Endothelial cell of umbilical vein (primary cell): Measurements from ENCODE around the gene NAA20. TPM values are rescaled to one million over a fixed set of nuclear protein-coding genes. Genes with fewer than 3 reads are reported as not detected.

Experiments used
- BruUV-seq: library from RNA; stranded (reverse); fragments of 400-500 nt; replicated peaks from 2 replicates; lab custom pipeline; 2021; lab: Mats Ljungman, UMichigan
- CTCF ChIA-PET: fragments of 300-600, 350-600 bp; sonication (Branson Sonifier 250); formaldehyde crosslinking; loops from one replicate; lab custom pipeline; 2021; ENCODE audit warnings: antibody characterized with exemption, inconsistent platforms; lab: Charles Lee
- POLR2A ChIA-PET: fragments of 300-600, 350-600 bp; sonication (Branson Sonifier 250); formaldehyde crosslinking; loops from one replicate; lab custom pipeline; 2021; ENCODE audit warnings: antibody characterized with exemption, inconsistent platforms; lab: Charles Lee
- DNase-seq: peaks from one replicate; pipeline ENCODE4 v3.0.0-alpha.2; 2011; ENCODE audit warnings: low read depth, low spot score
- FAIRE-seq: peaks from 2 replicates; lab custom pipeline; 2011; peaks lifted over from hg19 to GRCh38; lab: Jason Lieb, UNC
- H2AFZ ChIP-seq: 2 replicates; pipeline ENCODE4 v1.6.0; 2012; ENCODE audit warnings: low read depth, low read length, control low read depth, inconsistent platforms
- H3K27ac ChIP-seq: 2 replicates; pipeline ENCODE4 v1.5.1; 2011; ENCODE audit warnings: low read depth, mild to moderate bottlenecking, control low read depth, low read length, moderate library complexity; ENCODE audit not compliant: insufficient read depth
- H3K27me3 ChIP-seq, 2 experiments: 2 replicates each; pipeline versions ENCODE4 v1.6.0 to v1.6.1; 2011; ENCODE audit warnings: low read length in 2 of 2, mixed read lengths in 1 of 2; ENCODE audit not compliant: control insufficient read depth in 2 of 2, insufficient read depth in 2 of 2
- H3K36me3 ChIP-seq, 2 experiments: 2 replicates in 1 of 2; 3 replicates in 1 of 2; pipeline ENCODE4 v1.5.1; 2011; ENCODE audit warnings: low read length in 2 of 2, mild to moderate bottlenecking in 1 of 2, moderate library complexity in 1 of 2; ENCODE audit not compliant: control insufficient read depth in 2 of 2, insufficient read depth in 2 of 2; ENCODE audit errors: extremely low read depth in 1 of 2
- H3K4me1 ChIP-seq: 3 replicates; pipeline ENCODE4 v1.5.1; 2011; ENCODE audit warnings: mild to moderate bottlenecking, low read length; ENCODE audit not compliant: control insufficient read depth, insufficient read depth; ENCODE audit errors: extremely low read depth
- H3K4me2 ChIP-seq: 2 replicates; pipeline ENCODE4 v1.6.1; 2011; ENCODE audit warnings: low read length, control low read depth, mixed read lengths; ENCODE audit not compliant: insufficient read depth
- H3K4me3 ChIP-seq, 3 experiments: fragments of 200-600 bp in 1 of 3; sonication (generic), shearing (Covaris generic) in 1 of 3; replicated peaks in 1 of 3; 2 replicates each; pipeline ENCODE4 v1.5.1; 2011 to 2016; ENCODE audit warnings: control low read depth in 3 of 3, low read length in 3 of 3, mild to moderate bottlenecking in 2 of 3, inconsistent platforms in 1 of 3, low read depth in 1 of 3, moderate library complexity in 1 of 3; ENCODE audit not compliant: insufficient read depth in 1 of 3
- H3K79me2 ChIP-seq: 2 replicates; pipeline ENCODE4 v1.6.0; 2012; ENCODE audit warnings: low read length, inconsistent platforms; ENCODE audit not compliant: control insufficient read depth, insufficient read depth
- H3K9ac ChIP-seq: replicated peaks from 2 replicates; pipeline ENCODE3; 2011; ENCODE audit warnings: low read length, control low read depth; ENCODE audit not compliant: insufficient read depth; ENCODE audit errors: extremely low read depth
- H3K9me1 ChIP-seq: replicated peaks from 3 replicates; pipeline ENCODE4 v1.6.0; 2011; ENCODE audit warnings: mild to moderate bottlenecking, low read length; ENCODE audit not compliant: control insufficient read depth, insufficient read depth; ENCODE audit errors: extremely low read depth
- H3K9me3 ChIP-seq: replicated peaks from 2 replicates; pipeline ENCODE4 v1.5.1; 2012; ENCODE audit warnings: low read length, inconsistent platforms; ENCODE audit not compliant: control insufficient read depth, insufficient read depth
- H4K20me1 ChIP-seq: replicated peaks from 2 replicates; pipeline ENCODE3; 2011; ENCODE audit warnings: mild to moderate bottlenecking, low read length; ENCODE audit not compliant: control insufficient read depth, insufficient read depth; ENCODE audit errors: extremely low read depth
- EZH2 ChIP-seq: IDR thresholded peaks from 2 replicates; pipeline ENCODE4 v1.6.1; 2012; ENCODE audit warnings: borderline replicate concordance, low read depth, mild to moderate bottlenecking, moderate library complexity, low read length, inconsistent platforms; ENCODE audit not compliant: severe bottlenecking
- FOS ChIP-seq: IDR thresholded peaks from 2 replicates; pipeline ENCODE4 v1.6.1; 2011; ENCODE audit warnings: mild to moderate bottlenecking, low read length, moderate library complexity, borderline replicate concordance; ENCODE audit not compliant: insufficient read depth
- GATA2 ChIP-seq: IDR thresholded peaks from 2 replicates; pipeline ENCODE4 v1.7.0; 2011; ENCODE audit warnings: low read depth, mild to moderate bottlenecking, moderate library complexity, mixed read lengths, low read length; ENCODE audit not compliant: insufficient read length, insufficient read depth
- MAX ChIP-seq: IDR thresholded peaks from 2 replicates; pipeline ENCODE4 v1.6.1; 2011; ENCODE audit not compliant: insufficient read depth, insufficient read length
- MYC ChIP-seq: IDR thresholded peaks from one replicate; pipeline ENCODE4 v1.6.1; 2011; ENCODE audit warnings: mild to moderate bottlenecking, low read depth, low read length
- POLR2A ChIP-seq: IDR thresholded peaks from 2 replicates; pipeline ENCODE4 v1.6.1; 2012; ENCODE audit warnings: low read depth, mild to moderate bottlenecking, control low read depth, low read length
- POLR2AphosphoS5 ChIP-seq: IDR thresholded peaks from 2 replicates; pipeline ENCODE4 v1.6.1; 2012; ENCODE audit warnings: low read depth, mild to moderate bottlenecking, control low read depth, low read length, moderate library complexity; ENCODE audit not compliant: insufficient read depth
- dilution Hi-C: fragments of 300-500 bp; cut with MboI; formaldehyde crosslinking; loops from one replicate; pipeline ENCODE4 v1.15.0; 2019; ENCODE audit warnings: low sequenced_read_pairs; ENCODE audit not compliant: extremely low pct_ligation_motif_present
- intact Hi-C: fragments of 100-400 bp; cut with micrococcal nuclease; formaldehyde crosslinking; loops from one replicate; pipeline ENCODE4 v1.10.0; 2022
- polyA plus RNA-seq, 4 experiments: library from polyadenylated mRNA; depleted of rRNA in 3 of 4; stranded (reverse) in 3 of 4; unstranded in 1 of 4; fragments of >200 nt; gene quantifications; 2 replicates each; pipeline versions ENCODE4 v1.2.1 to v1.2.3, GENCODE V29; 2011 to 2012; ENCODE audit warnings: missing spikeins in 1 of 4
- total RNA-seq: library from RNA; stranded (reverse); gene quantifications from 2 replicates; pipeline ENCODE4 v1.2.3, GENCODE V29; 2021

Gene NAA20
- total and polyA plus RNA-seq, 2 donors (not counting 3 experiments of a cell fraction or from before 2014, with no cell fraction given) = 48.6 to 77.3 TPM

GRCh38 chr20:20073801-20074371 lies 56.7 kb downstream of the NAA20 start:
- dilution Hi-C loops = no loop called here
- Histone ChIP-seq H2AFZ (no peak overlapping the region), H3K4me1 (no peaks in the 10 kb centered on the region), H3K4me2 (no peak overlapping the region), H3K9me1 (no peaks in the 10 kb centered on the region), H3K4me3 (no peak overlapping the region), H3K27ac (no peak overlapping the region), H3K36me3 (no peaks in the 10 kb centered on the region), H3K27me3 (peaks cover 13 to 16% of the 10 kb centered on the region in 2 experiments), H3K9me3 (no peaks in the 10 kb centered on the region), H3K79me2 (no peaks in the 10 kb centered on the region), H3K9ac (no peak overlapping the region), H4K20me1 (no peaks in the 10 kb centered on the region)
- FAIRE-seq = no peak
- TF ChIP-seq MYC (no peak), MAX (no peak), GATA2 (no peak)
- no TSS peak for BruUV-seq
- ChIA-PET POLR2A (no interaction called here), CTCF (interaction anchor here (1.3 to 1.5 kb wide), 2 partner anchors 10 to 163 kb away, joined by 4 read pairs; no protein-coding TSS in a partner anchor)
- no peak for DNase-seq
- intact Hi-C loops = no loop called here

DNA sequence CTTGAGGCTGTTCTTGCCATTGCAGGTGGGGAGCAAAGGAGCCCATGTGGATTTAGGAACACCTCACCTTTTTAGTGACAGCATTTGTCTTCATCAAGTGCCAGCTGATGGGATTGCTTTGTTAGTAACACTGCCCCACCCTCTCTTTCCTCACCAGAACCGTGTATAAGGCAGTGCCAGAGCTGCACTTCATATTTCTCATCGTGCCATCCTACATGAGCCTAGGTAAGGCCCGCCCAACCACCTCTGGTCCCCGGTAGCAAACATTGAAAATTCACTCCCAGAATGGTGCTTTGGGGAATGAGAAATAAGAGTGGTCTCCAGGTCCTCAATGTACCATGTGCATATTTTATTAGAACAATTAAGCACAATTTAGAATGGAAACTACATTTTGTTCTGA lies 57.9 kb downstream of the NAA20 start:
- H3K27me3 ChIP-seq = peaks cover 18 to 20% of the 10 kb centered on the region in 2 experiments
- H3K4me3 ChIP-seq = no peak overlapping the region
- no peaks in the 10 kb centered on the region for H3K9me3 ChIP-seq
- H3K27ac ChIP-seq = no peak overlapping the region
- H3K79me2 ChIP-seq = no peaks in the 10 kb centered on the region
- no peaks in the 10 kb centered on the region for H3K4me1 ChIP-seq
- H4K20me1 ChIP-seq = no peaks in the 10 kb centered on the region
- ChIA-PET POLR2A (no interaction called here), CTCF (interaction anchor here (0.7 kb wide), 1 partner anchor 519 kb away, joined by 3 read pairs; no protein-coding TSS in a partner anchor)
- DNase-seq (no peak), FAIRE-seq (no peak)
- TF ChIP-seq MYC (no peak), POLR2A (no peak), MAX (no peak), EZH2 (no peak), POLR2AphosphoS5 (no peak), FOS (no peak), GATA2 (no peak)
- no peak overlapping the region for H3K9ac ChIP-seq
- H2AFZ ChIP-seq = no peak overlapping the region
- H3K4me2 ChIP-seq = no peak overlapping the region
- intact Hi-C loops = no loop called here
- H3K36me3 ChIP-seq = no peaks in the 10 kb centered on the region
- dilution Hi-C loops = no loop called here
- no TSS peak for BruUV-seq
- no peaks in the 10 kb centered on the region for H3K9me1 ChIP-seq
